PC-9 (cell line): ENCODE measurements around the gene ZSCAN30. TPM values are rescaled to one million over a fixed set of nuclear protein-coding genes. Genes with fewer than 3 reads are reported as not detected.

Source experiments
- BruUV-seq: library from RNA; stranded (reverse); fragments of 400-500 nt; replicated peaks from 2 replicates; lab custom pipeline; 2021; lab: Mats Ljungman, UMichigan
- CTCF ChIA-PET: fragments of 300-600 bp; sonication (Branson Sonifier 250); formaldehyde crosslinking; loops from one replicate; lab custom pipeline; 2022; ENCODE audit warnings: antibody characterized with exemption; lab: Charles Lee
- POLR2A ChIA-PET: fragments of 300-600 bp; sonication (Branson Sonifier 250); formaldehyde crosslinking; loops from one replicate; lab custom pipeline; 2022; ENCODE audit warnings: antibody characterized with exemption; ENCODE audit not compliant: unreplicated experiment; lab: Charles Lee
- DNase-seq, 2 experiments: peaks; one replicate each; pipeline versions ENCODE4 v3.0.0 to v3.0.0-alpha.2; 2015 to 2022; ENCODE audit warnings: mixed read lengths in 1 of 2
- H2AFZ ChIP-seq: fragments of 200-600 bp; sonication (generic); 2 replicates; pipeline ENCODE4 v1.8.1; 2017; ENCODE audit warnings: antibody characterized with exemption
- H3F3A ChIP-seq: fragments of 200-600 bp; sonication (generic); 2 replicates; pipeline ENCODE4 v1.8.1; 2017; ENCODE audit warnings: antibody characterized with exemption, mild to moderate bottlenecking, low read depth; ENCODE audit not compliant: insufficient read depth
- H3K27ac ChIP-seq: fragments of 200-600 bp; sonication (generic); 2 replicates; pipeline ENCODE4 v1.6.1; 2016; ENCODE audit warnings: mixed run types
- H3K27me3 ChIP-seq: fragments of 200-600 bp; sonication (generic); 2 replicates; pipeline ENCODE4 v1.6.1; 2016; ENCODE audit warnings: low read depth, mixed run types; ENCODE audit not compliant: insufficient read depth
- H3K36me3 ChIP-seq: fragments of 200-600 bp; sonication (generic); 2 replicates; pipeline ENCODE4 v1.6.1; 2016; ENCODE audit warnings: low read depth, mixed run types
- H3K4me1 ChIP-seq: fragments of 200-600 bp; sonication (generic); replicated peaks from 2 replicates; pipeline ENCODE4 v1.6.1; 2016; ENCODE audit warnings: mixed run types; ENCODE audit not compliant: insufficient read depth
- H3K4me2 ChIP-seq: fragments of 200-600 bp; sonication (generic); 2 replicates; pipeline ENCODE4 v1.6.1; 2017; ENCODE audit warnings: mixed run types
- H3K4me3 ChIP-seq: fragments of 200-600 bp; sonication (generic); 2 replicates; pipeline ENCODE4 v1.6.1; 2016; ENCODE audit warnings: mixed run types
- H3K79me2 ChIP-seq: fragments of 200-600 bp; sonication (generic); 2 replicates; pipeline ENCODE4 v1.6.1; 2017; ENCODE audit warnings: low read depth, mixed run types
- H3K9me2 ChIP-seq: fragments of 200-600 bp; sonication (generic); 2 replicates; pipeline ENCODE4 v1.8.1; 2017; ENCODE audit warnings: mild to moderate bottlenecking; ENCODE audit not compliant: insufficient read depth
- H3K9me3 ChIP-seq: fragments of 200-600 bp; sonication (generic); 2 replicates; pipeline ENCODE4 v1.8.1; 2016; ENCODE audit warnings: low read depth; ENCODE audit not compliant: insufficient read depth
- H4K20me1 ChIP-seq: fragments of 200-600 bp; sonication (generic); 2 replicates; pipeline ENCODE4 v1.8.1; 2017; ENCODE audit not compliant: insufficient read depth
- EZH2 ChIP-seq: fragments of 200-600 bp; sonication (generic); IDR thresholded peaks from 2 replicates; pipeline ENCODE4 v1.8.0; 2017; ENCODE audit warnings: antibody characterized with exemption, low read depth
- intact Hi-C: fragments of 100-400 bp; cut with micrococcal nuclease; formaldehyde crosslinking; loops from one replicate; pipeline ENCODE4 v1.10.0; 2022; ENCODE audit not compliant: unreplicated experiment
- total RNA-seq: library from RNA; stranded (reverse); gene quantifications from 2 replicates; pipeline ENCODE4 v1.2.3, GENCODE V29; 2021
- TF ChIP-seq, protein P1 (sequence below): fragments of 200-600 bp; sonication (generic); conservative IDR thresholded peaks from 2 replicates; pipeline ENCODE4 v1.6.1; 2017; ENCODE audit warnings: mixed run types, antibody characterized with exemption, mild to moderate bottlenecking, moderate library complexity

ZSCAN30 gene
- total RNA-seq, 1 experiment from 2014 or later: 18.5 TPM

DNA sequence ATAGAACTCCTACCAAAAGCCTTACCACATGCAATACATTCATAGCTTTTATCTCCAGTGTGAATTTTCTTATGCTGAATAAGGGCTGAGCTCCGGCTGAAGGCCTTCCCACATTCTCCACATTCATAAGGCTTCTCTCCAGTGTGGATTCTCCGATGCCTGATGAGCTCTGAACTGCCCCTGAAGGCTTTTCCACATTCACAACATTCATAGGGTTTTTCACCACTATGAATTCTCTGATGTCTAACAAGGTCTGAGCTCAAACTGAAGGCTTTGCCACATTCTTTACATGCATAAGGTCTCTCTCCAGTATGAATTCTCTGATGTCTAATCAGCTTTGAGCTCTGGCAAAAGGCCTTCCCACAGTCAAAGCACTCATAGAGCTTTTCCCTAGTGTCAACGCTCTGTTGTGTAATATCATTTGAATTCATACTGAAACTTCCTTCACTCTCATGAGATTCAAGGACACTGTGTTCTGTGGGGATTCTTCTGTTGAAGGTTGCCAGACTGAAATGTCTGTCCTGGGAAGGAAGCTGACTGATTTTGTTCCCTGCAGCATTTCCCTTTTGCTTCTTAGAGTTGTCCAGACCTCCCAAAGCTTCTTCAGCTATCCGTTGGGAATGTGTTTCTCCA lies 36.3 kb downstream of the ZSCAN30 start:
- H3K36me3 ChIP-seq: no peaks in the 10 kb centered on the region
- H3K4me2 ChIP-seq: no peak overlapping the region
- CTCF ChIA-PET: no interaction called here
- no peaks in the 10 kb centered on the region for H3K79me2 ChIP-seq
- no peak overlapping the region for H3K27ac ChIP-seq
- H3K4me3 ChIP-seq: no peak overlapping the region
- intact Hi-C loops: no loop called here
- no peaks in the 10 kb centered on the region for H3K27me3 ChIP-seq
- no peak overlapping the region for H2AFZ ChIP-seq
- no TSS peak for BruUV-seq
- no peak for DNase-seq
- POLR2A ChIA-PET: interaction anchor here (0.6 kb wide), 1 partner anchor 36 kb away, joined by 6 read pairs; the partner anchor contains the start of gene ZSCAN30
- peaks cover 9% of the 10 kb centered on the region; the same call in 1 of the 2 replicates for H3K9me3 ChIP-seq
- H3K4me1 ChIP-seq: no peaks in the 10 kb centered on the region
- no peaks in the 10 kb centered on the region for H4K20me1 ChIP-seq
- TF ChIP-seq EZH2: no peak
- TF ChIP-seq, protein P1, sequence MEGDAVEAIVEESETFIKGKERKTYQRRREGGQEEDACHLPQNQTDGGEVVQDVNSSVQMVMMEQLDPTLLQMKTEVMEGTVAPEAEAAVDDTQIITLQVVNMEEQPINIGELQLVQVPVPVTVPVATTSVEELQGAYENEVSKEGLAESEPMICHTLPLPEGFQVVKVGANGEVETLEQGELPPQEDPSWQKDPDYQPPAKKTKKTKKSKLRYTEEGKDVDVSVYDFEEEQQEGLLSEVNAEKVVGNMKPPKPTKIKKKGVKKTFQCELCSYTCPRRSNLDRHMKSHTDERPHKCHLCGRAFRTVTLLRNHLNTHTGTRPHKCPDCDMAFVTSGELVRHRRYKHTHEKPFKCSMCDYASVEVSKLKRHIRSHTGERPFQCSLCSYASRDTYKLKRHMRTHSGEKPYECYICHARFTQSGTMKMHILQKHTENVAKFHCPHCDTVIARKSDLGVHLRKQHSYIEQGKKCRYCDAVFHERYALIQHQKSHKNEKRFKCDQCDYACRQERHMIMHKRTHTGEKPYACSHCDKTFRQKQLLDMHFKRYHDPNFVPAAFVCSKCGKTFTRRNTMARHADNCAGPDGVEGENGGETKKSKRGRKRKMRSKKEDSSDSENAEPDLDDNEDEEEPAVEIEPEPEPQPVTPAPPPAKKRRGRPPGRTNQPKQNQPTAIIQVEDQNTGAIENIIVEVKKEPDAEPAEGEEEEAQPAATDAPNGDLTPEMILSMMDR: no peak
- no peaks in the 10 kb centered on the region for H3F3A ChIP-seq
- no peaks in the 10 kb centered on the region for H3K9me2 ChIP-seq

DNA sequence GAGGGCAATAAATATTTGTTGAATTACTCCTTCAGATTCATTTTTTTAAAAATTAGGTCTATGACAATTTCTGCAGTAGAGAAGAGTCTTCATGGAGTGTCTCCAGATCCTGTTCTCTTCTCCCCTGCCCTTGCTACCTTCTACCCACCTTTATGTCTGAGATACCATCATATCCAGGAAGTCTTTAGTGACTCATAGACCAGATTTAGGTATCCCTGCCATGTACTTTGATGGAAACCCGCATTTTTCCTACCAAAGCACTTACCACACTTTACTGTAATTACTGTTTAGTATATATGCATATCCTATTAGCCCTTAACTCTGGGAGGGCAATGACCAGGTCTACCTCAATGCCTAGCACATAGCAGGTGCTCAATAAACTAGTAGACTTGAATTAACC lies 37.6 kb downstream of the ZSCAN30 start:
- H3K4me2 ChIP-seq: no peak overlapping the region
- intact Hi-C loops: no loop called here
- ChIA-PET POLR2A (no interaction called here), CTCF (no interaction called here)
- H3K9me3 ChIP-seq: peaks cover 9% of the 10 kb centered on the region; the same call in 1 of the 2 replicates
- no peak overlapping the region for H3K4me3 ChIP-seq
- no peaks in the 10 kb centered on the region for H4K20me1 ChIP-seq
- no TSS peak for BruUV-seq
- no peak for TF ChIP-seq EZH2
- TF ChIP-seq, protein P1: no peak
- no peaks in the 10 kb centered on the region for H3K36me3 ChIP-seq
- no peaks in the 10 kb centered on the region for H3K4me1 ChIP-seq
- H3K27me3 ChIP-seq: no peaks in the 10 kb centered on the region
- no peaks in the 10 kb centered on the region for H3K9me2 ChIP-seq
- no peaks in the 10 kb centered on the region for H3F3A ChIP-seq
- DNase-seq: no peak
- H2AFZ ChIP-seq: no peak overlapping the region
- no peaks in the 10 kb centered on the region for H3K79me2 ChIP-seq
- H3K27ac ChIP-seq: no peak overlapping the region

DNA sequence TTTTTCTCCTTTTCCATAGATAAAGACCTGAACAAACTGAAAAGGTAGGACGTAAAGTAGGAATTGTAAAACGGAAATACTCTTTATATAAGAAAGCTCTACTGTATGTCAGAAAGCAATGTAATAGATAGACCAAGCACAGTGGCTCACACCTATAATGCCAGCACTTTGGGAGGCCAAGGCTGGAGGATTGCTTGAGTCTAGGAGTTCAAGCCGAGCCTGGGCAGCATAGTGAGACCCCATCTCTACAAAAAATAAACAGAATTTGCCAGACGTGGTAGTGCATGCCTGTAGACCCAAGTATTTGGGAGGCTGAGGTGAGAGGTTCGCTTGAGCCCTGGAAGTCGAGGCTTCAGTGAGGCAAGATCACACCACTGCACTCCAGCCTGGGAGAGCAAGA lies 41.6 kb downstream of the ZSCAN30 start:
- ChIA-PET POLR2A (no interaction called here), CTCF (no interaction called here)
- no peak for DNase-seq
- intact Hi-C loops: loop anchor here (10.0 kb wide), 1 partner anchor 96 kb away; the partner anchor contains the start of gene ZNF24
- Histone ChIP-seq H3K79me2 (no peaks in the 10 kb centered on the region), H3K36me3 (peaks cover 19% of the 10 kb centered on the region), H3K27ac (no peak overlapping the region), H3K4me2 (no peak overlapping the region), H3K4me1 (no peaks in the 10 kb centered on the region), H4K20me1 (no peaks in the 10 kb centered on the region), H3K9me3 (peaks cover 22% of the 10 kb centered on the region), H3F3A (no peaks in the 10 kb centered on the region), H2AFZ (no peak overlapping the region), H3K27me3 (no peaks in the 10 kb centered on the region), H3K4me3 (no peak overlapping the region), H3K9me2 (no peaks in the 10 kb centered on the region)
- no TSS peak for BruUV-seq
- TF ChIP-seq, protein P1: no peak
- TF ChIP-seq EZH2: no peak
